Stimulated activated CD4-positive, alpha-beta T cell treated with anti-CD3 and anti-CD28 coated beads, Interleukin-4, amount 100 ng/mL, for 24 hours (primary cell): Measurements from ENCODE around the gene ENTPD3.
A peak's percentile ranks its signal among the peaks of the same experiment; 100 is the strongest.

Experiments used
- DNase-seq: peaks from one replicate; pipeline ENCODE4 v3.0.0-alpha.2; 2020

The ENTPD3 gene, protein sequence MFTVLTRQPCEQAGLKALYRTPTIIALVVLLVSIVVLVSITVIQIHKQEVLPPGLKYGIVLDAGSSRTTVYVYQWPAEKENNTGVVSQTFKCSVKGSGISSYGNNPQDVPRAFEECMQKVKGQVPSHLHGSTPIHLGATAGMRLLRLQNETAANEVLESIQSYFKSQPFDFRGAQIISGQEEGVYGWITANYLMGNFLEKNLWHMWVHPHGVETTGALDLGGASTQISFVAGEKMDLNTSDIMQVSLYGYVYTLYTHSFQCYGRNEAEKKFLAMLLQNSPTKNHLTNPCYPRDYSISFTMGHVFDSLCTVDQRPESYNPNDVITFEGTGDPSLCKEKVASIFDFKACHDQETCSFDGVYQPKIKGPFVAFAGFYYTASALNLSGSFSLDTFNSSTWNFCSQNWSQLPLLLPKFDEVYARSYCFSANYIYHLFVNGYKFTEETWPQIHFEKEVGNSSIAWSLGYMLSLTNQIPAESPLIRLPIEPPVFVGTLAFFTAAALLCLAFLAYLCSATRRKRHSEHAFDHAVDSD

DNA sequence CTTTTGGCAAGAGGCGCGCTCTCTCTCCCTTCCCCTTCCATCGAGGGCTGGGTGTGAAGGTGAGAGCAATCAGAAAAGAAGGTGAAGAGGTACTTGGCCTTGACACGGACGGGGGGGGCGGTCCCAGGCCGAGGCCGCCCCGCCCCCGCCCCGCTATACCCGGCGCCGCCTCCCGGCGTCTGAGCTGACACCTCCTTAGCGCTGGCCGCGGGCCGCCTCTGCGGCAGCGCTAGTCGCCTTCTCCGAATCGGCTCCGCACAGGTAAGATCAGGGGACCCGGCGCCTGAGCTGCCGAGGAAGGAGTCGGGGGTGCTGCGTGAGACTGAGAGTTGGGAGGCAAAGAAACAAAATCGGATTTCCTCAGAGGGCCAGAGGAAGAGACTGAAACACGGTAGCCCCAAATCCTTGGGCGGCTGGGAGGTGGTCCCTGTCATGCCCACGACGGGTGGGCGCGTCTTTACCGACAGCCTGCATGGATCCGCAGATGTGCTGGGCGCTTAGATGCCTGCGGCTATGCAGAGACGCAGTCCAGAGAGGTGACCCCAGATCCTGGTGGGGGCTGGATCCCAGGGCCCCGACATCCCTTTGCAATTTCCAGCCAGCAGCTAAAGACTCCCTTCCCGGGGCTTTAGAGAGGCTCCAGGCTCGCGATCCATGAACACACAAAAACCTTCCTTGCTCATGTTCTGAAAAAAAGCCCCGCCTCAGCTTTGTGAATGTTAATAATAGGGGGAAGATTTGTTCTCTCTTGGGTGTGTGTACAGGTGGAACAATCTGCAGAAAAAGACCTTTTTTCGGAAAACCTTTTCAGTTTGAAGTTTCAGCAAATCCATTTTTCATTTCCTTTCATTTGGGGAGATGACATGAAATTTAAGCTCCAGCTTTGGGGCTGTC, at the start of gene ENTPD3:
Gene ENTPD3 (plus strand): TSS at position 184 of the 894 bp plus-strand sequence. CDS start 874 bp downstream, outside the sequence.
- peak; percentile 12 for DNase-seq

DNA sequence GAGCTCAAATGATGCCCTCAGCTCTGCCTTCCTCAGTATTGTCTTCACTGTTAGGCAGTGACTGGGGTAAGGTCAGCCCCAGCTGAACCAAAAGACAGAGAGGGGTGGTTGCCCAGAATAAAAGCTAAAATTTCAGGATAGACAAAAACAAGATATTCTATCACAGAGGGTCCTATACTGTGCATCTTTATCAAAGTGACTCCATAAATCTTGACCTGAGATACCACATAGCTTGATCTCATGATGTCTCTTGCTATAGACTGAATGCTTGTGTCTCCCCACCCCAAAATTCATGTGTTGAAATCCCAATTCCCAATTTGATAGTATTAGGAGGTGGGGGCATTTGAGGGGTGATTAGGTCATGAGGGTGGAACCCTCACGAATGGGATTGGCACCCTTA, 47.1 kb upstream of the ENTPD3 start:
- no peak for DNase-seq

DNA sequence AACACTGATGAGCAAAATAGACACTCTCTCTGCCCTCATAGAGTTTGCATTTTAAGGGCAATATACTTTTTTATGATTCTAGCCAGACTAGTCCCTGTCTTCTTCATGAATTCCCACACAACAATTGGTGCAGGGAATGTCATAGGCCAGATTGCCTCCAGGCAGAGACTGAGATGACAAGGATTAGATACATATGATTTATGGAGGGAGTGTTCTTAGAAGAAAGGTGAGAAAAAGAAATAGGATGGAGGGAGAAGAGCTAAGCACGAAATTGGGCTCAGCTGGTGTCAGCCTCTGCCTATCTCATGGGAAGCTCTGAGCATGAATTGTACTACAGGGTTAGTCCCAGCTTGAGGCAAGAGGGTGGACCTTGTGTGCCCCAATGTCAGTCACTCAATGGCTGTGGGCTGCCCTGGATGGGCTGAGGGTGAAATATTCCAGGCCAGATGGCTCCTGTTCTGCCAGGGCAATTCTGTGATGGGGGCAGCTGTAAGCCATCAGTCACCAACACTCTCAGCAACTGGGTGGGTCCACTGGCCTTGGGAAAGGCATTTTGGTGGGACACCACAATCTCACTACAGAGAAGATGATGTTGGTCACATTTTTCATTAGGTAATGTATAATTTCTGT, 46.3 kb upstream of the ENTPD3 start:
- no peak for DNase-seq

DNA sequence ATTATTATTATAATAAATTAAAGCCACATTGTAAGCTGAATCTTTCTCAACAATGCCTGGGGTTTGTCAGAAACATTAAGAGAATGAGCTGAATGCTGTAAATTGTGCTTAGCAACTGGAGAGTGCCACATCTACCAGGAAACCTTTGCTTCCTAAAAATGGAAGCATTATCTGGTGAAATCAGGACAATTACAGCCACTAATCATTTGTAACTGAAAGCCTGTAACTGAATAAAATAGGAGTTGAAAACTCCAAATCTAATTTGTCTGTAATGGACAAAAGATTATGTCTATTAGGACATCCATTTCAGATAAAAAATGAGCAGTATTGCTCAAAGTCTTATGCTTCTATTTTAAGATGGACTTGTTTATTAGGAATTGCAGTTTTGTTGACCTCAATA, 45.3 kb upstream of the ENTPD3 start:
- no peak for DNase-seq

DNA sequence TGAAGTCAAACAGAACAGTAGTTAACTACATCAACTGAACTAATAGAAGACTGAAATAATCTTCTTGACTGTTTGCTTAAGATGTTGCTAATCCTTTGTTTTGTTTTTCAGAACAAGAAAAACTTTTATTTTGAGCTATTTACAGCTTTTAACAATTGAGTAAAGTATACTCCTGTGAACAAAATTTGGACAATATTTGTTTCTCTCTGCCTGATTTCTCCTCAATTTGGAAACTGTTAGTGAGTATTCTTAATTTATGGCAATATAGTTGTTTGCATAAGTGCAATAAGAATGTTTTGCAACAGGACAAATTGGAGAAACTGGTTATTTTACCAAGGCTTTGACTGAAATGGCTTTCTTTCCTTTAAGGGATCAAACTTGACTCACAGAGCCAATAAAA, 36.5 kb upstream of the ENTPD3 start:
- DNase-seq: no peak

DNA sequence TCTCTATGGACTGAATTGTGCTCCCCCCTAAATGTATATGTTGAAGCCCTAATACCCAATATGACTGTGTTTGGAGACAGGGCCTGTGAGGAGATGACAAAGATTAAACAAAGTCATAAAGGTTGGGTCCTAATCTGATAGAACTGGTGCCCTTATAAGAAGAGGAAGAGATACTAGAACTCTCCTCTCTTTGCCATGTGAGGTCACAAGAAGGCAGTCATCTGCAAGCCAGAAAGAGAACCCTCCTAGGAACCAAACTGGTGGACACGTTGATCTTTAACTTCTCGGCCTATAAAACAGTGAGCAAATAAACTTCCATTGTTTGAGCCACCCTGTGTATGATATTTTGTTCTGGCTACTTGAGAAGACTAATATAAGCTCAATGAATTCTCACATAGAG, 31.6 kb upstream of the ENTPD3 start:
- no peak for DNase-seq

DNA sequence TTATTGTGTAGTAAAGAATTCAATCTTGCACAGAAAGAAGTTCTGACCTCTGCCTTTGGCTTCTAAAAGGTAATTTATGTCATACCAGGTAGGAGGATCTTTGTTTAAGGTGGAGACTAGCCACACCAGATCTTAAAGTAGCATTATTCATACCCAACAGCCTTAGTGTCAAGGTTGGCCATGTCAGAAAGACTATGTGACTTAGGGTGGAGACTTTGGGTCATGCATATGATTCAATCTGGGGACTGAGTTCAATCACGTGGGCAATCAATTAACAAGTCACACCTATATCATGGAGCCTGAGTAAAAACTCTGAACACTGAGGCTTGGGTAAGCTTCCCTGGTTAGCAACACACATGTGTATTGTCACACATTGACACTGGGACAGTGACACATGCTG, 28.5 kb upstream of the ENTPD3 start:
- no peak for DNase-seq

DNA sequence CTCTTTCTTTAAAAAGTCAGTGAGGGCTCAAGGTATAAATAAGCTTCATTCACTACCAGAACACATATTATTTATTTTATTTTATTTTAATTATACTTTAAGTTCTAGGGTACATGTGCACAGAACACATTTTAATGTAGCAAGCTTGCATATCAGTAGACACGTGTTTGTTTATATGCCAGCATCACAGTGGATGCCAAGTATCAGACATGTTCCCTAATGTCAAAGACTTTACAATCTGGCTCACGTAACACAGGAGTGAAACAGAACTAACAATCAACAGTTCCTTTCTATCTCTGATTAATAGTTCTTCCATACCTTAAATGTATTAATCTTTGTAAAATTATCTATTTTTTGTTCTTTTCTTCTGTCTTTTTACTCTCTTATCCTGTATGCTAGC, 23.3 kb upstream of the ENTPD3 start:
- no peak for DNase-seq

DNA sequence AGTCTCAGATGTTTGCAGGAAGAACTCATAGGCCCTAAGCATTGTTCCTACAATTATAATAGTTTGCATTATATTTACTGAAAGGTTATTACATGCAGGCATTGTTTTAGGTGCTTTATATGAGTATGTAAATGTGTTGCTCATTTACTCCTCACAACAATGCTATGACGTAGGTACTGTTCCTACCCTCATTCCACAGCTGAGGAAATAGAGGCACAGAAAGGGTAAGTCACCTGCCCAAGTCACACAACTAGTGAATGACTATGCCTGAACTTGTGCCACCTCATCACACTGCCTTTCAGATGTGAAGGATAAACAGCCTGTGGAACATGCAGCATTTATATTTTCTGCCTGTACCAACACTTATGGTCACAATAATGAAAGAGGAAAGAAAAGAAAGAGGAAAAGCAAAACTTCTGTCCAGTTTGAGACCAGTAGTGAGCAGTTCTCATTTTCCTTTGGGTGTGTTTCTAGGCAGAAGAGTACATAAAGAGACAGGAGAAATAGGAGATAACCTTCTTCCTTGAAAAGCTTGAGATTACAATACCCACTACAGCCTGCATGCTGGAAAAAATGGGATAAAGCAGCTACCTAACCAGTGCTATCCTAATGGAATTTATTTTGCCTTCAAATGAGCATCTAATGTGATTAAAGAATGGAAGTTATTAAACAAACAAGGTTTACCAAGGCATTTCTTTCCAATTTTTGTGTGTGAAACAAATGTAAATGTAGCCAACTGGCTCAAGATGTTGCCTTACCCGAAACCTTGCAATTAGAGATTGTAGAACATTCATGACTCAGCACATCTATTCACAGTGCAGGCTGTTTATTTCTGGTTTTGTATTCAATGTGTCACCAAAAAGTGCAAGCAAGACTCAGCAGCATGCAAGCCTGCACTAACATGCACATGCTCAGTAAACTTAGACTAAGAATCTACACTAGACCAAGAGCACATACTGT, 20.5 kb upstream of the ENTPD3 start:
- no peak for DNase-seq

DNA sequence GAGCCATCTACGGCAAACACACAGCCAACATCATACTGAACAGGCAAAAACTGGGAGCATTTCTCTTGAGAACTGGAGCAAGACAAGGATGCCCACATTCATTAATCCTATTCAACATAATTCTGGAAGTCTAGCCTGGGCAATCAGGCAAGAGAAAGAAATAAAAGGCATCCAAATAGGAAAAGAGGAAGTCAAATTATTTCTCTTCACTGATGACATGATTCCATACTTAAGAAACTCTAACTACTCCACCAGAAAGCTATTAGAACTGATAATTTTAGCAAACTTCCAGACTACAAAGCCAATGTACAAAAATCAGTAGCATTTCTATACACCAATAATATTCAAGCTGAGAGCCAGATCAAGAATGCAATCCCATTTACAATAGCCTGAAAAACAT, 17.3 kb upstream of the ENTPD3 start:
- DNase-seq: no peak

DNA sequence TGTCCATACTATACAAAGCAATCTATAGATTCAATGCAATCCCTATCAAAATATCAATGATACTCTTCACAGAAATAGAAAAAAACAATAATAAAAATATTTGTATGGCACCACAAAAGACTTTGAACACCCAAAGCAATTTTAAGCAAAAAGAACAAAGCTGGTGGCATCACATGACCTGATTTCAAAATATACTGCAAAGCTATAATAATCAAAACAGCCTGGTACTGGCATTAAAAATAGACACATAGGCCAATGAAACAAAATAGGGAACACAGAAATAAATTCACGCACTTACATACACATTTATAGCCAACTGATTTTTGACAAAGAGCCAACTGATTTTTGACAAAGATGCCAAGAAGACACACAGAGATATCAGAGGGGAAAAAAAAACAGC, 9.2 kb upstream of the ENTPD3 start:
- no peak for DNase-seq

DNA sequence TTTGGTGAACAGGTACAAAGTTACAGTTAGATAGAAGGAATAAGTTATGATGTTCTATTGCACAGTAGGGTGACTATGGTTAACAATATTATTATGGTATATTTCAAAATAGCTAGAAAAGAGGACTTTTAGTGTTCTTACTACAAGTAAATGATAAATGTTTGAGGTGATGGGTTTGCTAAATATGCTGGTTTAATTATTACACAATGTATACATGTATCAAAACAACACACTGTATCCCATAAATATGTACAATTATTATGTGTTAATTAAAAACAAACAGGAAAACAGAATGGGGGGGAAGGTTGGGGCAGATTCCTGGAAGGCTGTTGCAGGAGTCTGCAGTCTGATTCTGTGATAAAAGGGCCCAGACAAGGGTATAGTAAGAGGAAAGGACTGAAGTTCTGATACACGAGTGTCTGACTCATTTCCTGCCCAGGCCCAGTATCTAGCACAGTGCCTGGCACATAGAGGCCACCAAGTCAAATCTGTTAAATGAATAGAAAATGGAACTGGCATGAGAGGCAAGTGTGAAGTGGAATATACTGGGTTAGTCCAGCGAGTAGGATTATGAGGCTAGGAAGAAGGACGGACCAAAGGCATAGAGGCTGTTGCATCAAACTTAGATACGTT, 7.2 kb upstream of the ENTPD3 start:
- DNase-seq: no peak

DNA sequence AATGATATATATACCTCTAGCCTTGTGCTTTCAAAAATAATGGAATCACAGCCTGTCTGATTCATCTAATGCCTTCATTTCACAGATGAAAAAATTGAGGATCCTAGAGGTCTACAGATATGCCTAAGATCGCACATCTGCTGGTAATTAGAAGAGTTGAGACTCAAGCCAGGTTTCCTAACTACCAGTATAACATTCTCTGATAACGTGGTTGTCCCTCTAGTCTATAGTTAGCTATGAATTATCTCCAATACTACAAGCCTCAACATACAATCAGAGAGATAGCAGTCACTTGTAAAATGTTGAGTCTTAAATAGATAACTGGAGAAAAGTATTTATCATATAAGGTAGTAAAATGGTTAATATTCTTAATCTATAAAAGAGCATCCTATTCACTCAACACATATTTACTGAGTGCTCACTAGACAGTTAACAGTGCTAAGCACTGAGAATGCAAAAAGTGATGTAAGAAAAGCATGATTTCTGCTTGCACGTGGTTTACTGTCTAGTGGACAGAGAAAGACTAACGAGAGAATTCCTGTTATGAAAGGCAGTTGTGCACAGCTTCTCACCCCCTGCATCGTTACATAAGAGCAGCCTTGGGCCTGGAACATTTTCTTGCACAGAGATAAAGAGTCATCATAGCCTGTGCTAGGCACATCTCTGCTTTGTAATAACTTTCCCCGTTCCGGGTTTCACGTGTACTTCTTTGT, 4.9 kb upstream of the ENTPD3 start:
- no peak for DNase-seq

DNA sequence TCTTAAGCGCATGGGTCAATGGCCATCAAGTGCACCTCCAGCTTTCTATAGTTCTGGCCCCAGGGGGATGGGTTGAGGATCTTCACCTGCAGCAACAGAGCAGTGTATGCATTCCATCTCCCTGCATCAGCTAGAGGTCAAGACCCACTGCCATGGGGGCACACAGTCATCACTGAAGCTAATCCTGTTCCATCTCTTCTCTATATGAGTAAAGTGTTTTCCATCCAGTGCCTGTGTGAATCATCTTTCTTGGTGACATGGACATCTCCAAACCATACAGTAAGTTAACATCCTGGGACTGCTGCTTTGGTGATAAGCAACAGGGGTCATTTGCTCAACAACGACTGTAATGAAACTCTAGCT, 4.4 kb upstream of the ENTPD3 start:
- DNase-seq: no peak

DNA sequence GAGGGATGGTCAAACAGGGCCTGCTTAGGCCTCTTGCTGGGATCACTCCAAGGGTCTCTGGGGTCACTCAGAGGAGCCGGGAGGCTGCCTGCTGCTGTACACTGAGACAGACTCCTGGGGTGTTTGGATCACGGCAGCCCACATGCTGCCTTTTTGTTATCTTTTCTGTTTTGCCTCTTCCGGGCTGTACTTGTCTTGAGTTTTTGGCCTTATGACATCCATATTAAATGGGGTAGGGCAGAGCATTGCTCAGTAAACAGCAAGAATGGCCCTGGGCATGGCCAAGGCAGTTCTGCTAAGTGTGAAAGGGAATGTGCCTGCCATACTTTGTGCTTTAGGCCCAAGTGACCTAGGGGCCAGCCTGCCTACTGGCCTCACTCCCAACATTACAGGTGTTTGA, 771 bp upstream of the ENTPD3 start:
- no peak for DNase-seq

DNA sequence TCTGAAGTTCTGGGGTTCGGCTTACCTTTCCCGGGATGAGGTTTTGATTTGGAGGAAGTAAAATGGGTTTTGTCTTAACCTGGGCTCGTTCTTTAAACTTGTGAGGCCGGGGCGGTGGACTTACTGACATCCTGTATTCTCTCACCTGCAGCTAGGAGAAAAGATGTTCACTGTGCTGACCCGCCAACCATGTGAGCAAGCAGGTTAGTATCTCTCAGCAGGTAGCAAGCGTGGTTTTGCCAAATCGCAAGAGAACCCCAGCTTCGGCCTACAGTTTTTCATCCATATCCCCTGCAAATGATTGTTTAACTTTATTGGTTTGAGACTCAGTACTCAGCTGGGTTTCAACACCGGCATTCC, 891 bp downstream of the ENTPD3 start:
- DNase-seq: no peak

DNA sequence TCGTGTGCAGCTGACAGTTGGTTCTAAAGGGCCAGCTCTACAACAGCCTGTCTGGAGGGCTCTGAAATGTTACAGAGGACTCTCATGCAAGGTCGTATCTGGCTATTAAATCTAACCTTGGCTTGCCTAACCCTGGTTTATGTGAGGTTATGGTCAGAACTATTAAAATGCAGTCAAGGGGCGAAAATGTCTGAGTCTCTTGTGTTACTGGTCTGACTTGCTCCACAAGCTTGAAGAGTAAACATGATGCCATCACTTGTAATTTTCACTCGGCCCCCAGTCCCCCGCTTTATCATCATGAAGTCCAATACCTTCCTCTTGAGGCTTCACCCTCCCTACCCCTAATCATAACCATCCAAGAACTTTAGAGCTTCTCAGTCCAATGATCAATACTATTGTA, 9.4 kb downstream of the ENTPD3 start:
- no peak for DNase-seq

DNA sequence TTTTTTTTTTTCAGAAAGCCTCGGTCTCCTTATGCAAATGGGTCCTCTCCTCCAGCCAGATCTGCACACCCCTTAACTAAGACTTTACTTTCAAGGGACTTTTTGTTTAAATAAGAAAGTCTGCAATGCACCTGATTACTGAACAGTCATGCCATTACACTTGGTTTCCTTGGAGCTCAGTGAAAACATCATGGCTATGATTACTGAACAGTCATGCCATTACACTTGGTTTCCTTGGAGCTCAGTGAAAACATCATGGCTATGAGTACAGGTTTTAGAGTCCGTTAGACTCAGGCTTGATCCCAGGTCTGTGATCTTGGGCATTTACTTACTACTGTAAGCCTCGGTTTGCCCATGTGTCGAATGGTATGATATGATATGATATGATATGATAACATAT, 10.1 kb downstream of the ENTPD3 start:
- DNase-seq: no peak

DNA sequence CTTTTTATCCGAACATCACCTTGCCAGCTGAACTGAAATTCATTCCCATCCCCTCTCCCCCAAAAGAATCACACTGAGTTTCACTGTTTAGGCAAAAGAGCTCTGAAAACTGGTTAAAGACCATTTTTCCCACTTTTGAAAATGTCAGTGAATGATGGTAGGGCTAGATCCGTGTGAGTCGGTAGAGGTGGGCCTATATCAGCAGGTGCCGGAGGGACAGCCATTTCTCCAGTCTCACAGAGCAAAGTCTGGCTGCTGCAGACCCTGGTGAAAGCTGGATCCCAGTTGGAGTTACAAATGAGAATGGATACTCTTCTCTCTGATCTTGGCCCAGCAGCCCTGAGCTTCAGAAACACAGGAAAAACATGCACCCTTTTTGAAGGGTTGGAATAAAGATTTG, 10.9 kb downstream of the ENTPD3 start:
- no peak for DNase-seq

DNA sequence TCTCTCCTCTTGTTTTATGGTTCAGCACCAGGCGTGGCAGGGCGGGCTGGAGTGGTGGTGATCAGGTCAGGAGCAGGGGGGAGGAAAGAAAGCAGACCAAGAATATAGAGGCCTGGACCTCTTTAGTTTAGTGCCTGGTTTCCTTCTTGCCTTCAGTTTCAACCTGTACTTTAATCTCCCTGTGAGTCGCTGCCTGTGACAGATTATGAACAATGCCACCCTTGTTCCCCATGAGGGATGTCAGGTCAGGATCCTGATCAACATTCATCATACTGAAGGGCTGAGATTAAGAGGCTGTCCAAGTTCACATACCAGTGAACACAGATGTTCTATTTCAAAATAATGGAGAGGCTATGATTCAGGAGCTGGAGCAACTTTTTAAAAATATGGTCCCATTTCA, 11.4 kb downstream of the ENTPD3 start:
- DNase-seq: no peak

DNA sequence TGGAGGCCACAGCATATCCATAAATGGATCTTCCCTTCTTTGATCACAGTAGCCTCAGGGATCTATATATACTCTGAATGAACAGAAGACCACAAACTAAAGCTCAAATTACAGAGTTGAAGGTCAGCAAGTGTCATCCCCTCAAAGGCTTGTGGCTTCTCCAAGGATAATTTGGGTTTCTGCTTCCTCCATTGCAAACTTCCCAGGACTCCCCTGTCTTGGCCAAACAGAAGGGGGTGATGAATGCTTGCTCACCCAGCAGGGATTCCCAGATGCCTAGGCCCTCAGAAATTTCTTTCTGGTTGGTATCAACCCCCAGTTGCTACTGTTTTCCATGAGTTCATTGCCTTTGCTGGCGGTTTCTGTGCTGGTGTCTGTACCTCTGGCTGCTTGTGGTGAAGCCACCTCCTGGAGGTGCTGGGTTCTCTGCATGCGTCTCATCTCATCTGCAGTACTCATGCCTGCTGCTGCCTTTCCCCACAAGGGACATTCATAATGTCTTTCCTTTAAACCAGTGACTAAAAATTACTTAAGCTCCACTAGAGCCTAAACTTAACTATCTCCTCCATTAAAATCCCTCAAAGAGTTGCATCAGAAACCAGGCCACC, 17.7 kb downstream of the ENTPD3 start:
- DNase-seq: no peak
